CD4-positive, alpha-beta T cell treated with Interleukin-10 for 1 hour (primary cell): ENCODE data around the gene MFSD11.
"Not testable (repeated sequence)": the region's sequence is repeated elsewhere in the genome, so short reads cannot be mapped to it uniquely, and the experiment has no call there.

Source experiments
- DNase-seq: peaks from one replicate; pipeline ENCODE4 v3.0.0-alpha.2; 2020

MFSD11 gene

DNA sequence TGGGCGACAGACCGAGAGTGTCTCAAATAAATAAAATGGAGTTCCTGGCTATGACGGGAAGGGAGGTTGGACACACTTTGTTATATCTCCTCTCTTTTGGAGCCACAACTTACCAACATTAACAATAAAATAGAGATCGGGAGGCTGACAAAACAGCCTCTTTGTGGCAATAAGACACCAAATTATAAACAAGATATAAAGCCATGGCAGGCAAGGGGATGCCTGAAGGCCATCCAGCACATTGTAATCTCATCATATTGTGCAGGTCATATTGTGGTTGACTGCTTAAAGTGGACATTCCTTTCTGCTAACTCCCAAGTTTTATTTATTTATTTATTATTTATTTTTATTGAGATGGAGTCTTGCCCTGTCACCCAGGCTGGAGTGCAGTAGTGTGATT lies 70.4 kb downstream of the MFSD11 start:
- DNase-seq: no peak

DNA sequence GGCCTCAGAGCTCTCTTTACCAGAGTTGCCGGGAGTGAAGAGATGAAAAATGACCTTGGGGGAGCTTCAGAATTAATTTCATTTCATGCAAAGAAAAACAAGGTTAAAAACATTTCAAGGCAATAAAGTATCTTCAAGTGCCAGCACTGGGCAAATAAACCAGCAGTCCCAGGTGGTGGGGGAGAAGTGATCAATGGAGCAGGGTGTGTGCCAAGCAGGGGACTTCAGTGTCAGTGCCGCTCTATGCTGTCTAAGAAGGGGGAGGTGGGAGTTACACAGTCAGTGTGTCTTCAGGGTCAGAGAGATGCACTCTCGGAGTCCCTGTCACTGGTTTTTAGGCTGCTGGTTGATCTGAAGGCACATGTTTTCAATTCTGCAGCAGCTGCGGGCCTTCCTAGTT lies 73.0 kb downstream of the MFSD11 start:
- DNase-seq: no peak

DNA sequence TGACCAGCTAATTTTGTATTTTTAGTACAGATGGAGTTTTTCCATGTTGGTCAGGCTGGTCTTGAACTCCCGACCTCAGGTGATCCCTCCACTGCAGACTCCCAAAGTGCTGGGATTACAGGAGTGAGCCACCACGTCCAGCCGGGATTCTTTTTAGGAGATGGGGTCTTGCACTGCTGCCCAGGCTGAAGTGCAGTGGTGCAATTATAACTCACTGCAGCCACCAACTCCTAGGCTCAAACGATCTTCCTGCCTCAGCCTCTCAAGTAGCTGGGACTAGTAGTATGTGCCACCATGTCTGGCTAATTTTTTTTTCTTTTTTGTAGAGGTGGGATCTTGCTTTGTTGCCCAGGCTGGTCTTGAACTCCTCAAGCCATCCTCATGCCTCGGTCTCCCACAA lies 73.9 kb downstream of the MFSD11 start:
- no peak for DNase-seq

DNA sequence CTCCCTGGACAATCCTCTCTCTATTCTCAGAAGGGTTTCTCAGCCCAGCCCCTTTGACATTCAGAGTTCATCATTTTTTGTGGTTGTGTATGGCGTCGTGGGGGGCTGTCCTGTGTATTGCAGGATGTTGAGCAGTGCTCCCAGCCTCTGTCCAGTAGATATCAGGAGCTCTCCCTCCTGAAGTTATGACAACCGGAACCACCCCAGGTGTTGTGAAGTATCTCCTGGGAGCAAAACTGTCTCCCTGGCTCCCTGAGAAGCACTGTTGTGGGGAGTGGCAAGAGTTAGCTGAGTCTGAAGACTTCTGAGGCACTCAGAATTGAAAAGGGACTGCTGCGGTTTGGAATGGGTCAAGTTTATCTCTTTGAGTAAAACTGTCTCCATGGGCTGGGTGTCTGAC lies 74.3 kb downstream of the MFSD11 start:
- DNase-seq: no peak

DNA sequence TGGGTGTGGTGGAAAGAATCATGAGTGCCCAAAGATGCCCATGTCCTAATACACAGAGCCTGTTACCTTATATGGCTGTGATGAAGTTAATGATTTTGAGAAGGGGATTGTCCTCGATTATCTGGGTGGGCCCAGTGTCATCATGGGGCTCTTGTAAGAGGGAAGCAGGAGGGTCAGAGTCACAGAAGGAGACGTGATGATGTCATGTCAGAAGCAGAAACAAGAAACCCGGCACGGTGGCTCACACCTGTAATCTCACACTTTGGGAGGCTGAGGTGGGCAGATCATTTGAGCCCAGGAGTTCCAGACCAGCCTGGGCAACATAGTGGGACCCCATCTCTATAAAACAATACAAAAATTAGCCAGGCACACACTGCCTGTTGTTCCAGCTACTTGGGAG lies 75.0 kb downstream of the MFSD11 start:
- no peak for DNase-seq

DNA sequence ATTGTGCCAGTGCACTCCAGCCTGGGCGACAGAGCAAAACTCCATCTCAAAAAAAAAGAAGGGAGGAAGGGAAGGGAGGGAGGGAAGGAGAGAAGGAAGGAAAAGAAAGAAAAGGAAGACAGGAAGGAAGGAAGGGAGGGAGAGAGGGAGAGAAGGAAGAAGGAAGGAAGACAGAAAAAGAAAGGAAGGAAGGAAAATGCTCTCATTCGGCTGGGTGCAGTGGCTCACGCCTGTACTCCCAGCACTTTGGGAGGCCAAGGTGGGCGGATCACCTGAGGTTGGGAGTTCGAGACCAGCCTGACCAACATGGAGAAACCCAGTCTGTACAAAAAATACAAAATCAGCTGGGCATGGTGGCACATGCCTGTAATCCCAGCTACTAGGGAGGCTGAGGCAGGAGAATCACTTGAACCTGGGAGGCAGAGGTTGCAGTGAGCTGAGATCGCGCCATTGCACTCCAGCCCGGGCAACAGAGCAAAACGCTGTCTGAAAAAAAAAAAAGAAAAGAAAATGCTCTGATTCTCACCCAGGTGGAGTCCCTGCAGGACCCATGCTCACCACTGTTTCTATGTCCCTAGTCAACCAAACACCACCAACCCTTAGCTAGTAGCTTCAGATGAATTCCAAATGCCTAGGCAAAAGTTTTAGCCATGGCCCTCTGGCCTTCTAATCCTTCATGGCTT lies 78.1 kb downstream of the MFSD11 start:
- DNase-seq: not testable (repeated sequence)

DNA sequence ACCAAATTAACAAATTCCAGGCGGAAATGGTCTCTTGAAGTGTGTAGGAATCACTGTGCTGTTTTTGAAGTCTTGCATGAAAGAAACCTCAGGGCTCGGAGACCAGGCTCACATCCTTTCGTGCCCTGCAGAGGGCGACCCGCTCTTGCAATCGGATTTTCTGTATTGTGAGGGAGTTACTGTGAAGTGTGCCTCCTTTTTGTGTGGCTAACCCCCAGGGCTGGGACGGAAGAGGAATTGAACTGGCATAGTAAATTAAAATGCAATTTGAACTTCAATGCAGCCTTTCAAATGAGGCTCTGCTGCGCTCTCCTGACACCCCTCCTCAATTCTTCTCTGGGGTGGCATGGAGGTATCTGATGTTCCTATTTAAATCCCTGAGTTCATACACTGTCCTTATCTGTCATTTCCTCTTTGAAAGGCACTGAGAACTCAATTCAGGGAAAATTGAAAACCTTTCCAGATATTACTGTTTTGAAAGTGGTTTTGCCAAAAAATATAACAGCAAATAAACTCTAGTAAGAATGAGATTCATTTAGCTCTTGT lies 78.7 kb downstream of the MFSD11 start:
- peak; percentile 63 for DNase-seq

DNA sequence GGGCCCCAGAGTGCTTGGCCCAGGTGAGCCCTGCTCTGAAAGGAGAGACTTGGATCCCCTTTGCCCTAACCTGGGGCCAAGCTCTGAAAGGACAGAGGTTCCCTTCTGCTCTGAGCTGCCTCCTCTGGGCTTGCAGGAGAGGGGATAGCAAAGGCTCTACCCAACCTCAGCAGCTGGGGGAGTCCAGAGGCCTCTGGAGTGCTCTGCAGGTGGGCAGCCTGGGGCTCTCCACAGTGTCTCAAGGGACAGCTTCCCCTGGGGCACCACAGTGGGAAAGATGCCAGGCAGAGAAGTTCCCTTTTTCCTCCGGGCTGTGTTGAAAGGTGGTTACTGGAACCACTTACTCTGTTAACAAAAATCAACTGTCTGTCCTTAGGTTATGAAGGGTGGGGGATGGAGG lies 82.1 kb downstream of the MFSD11 start:
- DNase-seq: no peak

DNA sequence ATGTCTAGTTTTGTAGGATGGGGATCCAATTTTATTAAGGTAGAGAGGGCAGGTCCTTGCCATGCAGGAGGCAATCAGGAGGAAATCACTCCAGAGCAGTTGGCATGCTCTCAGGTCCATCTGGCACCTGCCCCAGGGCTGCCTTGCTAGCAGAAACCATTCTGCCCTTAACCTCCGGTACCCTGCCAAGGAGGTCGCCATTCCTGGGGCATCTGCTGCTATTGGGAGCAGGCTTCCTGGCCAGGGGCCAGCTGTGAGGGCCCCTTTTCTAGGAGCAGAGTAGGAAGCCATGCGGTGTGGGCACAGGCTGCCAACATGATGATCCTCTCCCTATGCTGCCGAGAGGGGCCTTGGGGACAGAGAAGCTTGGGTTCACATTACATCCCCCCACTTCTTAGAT lies 82.6 kb downstream of the MFSD11 start:
- no peak for DNase-seq

DNA sequence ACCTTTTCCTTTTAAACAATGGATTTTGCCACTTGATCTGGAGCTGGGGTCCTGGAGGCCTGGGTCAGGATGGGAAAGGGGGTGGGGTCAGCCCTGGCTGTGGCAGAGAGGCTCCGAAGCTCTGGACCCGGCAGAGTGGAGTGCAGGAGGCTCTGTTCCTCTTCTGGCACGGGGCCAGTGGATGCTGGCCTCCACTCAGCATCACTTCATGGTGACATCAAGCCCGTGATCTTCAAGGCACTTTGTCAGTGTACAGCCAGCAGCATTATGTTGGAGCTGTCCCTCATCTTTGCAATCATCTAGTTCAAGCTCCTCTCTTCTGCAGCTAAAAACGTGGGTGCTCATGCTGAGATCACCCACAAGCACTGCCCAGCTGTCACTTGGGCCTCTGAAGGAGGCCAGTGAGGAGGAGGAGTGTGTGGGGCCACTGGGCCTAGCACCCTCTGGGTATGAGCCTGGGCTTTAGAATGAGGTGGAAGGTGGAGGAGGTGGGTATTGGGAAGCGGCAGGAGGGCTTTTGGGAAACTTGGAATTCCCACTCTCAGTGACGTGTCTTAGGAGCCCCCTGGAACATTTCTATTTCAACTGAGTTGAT lies 84.4 kb downstream of the MFSD11 start:
- DNase-seq: no peak

DNA sequence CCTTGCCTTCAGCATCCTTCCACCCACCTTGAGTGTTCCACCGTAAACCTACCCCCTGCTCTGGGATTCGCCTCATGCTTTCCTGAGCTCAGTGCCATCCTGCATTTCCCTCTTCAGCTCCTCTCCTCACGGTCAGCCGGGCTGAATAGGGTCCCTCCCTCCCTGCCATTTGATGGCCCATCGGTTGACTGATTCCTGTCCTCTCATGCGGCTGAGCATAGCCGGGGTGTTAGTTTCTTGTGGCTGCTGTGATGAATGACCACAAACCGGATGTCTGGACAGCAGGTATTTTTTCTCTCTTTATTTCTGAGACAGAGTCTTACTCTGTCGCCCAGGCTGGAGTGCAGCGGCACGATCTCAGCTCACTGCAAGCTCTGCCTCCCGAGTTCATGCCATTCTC lies 86.2 kb downstream of the MFSD11 start:
- DNase-seq: no peak

DNA sequence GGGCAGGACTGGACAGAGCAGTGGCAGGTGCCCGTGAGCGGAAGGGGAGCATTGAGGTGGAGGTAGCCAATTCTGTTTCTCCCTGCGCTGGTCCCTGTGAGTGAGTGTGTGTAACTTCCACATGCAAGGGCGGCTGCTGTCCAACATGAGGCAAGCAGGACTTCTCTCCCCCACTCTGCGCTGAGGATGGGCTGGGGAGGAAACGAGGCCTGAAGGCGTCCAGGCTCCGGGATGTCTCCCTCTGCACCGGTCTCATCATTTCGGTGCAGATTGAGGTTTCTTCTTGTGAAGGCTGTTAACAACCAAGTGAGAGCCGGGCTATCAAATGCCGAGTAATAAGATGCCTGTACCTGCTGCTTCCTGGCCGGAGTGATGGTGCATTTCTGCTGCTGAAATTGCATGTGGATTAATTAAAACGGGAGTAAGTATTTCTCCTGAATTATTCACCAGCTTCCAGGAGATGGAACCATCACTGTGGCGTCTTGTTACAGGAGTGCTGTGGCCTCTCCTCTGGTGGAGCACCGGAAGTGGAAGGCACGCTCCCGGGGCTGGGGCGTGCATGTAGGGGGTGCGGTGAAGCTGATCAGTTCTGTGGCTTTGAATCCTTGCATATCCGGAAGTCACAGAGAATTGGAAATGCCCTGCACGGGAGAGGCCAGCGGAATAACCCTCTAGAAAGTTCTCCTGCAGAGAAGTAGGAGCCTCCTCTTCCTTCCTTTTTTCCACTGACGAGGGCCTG lies 88.6 kb downstream of the MFSD11 start:
- no peak for DNase-seq

DNA sequence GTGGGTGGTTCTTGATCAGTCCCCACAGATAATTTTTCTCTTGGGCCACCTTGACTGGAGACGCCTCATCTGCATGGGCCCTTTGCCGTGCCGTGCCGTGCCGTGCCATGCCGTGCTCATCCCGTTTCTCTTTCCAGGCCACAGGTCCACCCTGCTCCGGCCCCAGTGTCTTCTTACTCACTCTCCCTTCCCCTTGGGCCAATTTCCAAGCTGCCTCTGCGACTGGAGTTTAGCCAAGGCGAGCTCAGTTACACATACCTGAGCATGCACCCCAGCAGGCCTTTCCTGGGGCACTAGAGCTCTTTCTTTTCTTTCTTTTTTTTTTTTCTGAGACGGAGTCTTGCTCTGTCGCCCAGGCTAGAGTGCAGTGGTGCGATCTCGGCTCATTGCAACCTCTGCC lies 89.8 kb downstream of the MFSD11 start:
- no peak for DNase-seq
